OCI-M1 (cell line): ENCODE results near the gene EDN1.
"Not testable (repeated sequence)": the region's sequence is repeated elsewhere in the genome, so short reads cannot be mapped to it uniquely, and the experiment has no call there.

Experiments
- DNase-seq: peaks from one replicate; lab custom pipeline; 2025; lab: John Stamatoyannopoulos, UW

The EDN1 gene

GRCh38 chr6:12294851-12295536 lies 4.8 kb downstream of the EDN1 start:
- DNase-seq, result no peak

DNA sequence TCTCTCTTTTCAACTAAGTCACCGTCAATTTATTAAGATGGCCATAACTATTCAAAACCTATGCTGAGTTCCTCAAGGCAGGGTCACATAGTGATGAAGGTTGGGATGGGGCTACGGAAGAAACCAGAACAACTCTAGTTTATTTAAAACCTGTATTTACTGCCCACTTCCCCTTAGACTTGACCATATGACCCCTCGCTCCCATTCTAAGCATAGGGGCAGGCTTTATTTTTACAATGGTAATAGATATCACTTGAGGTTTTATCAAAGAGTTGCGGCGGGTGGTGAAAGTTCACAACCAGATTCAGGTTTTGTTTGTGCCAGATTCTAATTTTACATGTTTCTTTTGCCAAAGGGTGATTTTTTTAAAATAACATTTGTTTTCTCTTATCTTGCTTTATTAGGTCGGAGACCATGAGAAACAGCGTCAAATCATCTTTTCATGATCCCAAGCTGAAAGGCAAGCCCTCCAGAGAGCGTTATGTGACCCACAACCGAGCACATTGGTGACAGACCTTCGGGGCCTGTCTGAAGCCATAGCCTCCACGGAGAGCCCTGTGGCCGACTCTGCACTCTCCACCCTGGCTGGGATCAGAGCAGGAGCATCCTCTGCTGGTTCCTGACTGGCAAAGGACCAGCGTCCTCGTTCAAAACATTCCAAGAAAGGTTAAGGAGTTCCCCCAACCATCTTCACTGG lies 5.5 kb downstream of the EDN1 start:
- DNase-seq, result no peak

DNA sequence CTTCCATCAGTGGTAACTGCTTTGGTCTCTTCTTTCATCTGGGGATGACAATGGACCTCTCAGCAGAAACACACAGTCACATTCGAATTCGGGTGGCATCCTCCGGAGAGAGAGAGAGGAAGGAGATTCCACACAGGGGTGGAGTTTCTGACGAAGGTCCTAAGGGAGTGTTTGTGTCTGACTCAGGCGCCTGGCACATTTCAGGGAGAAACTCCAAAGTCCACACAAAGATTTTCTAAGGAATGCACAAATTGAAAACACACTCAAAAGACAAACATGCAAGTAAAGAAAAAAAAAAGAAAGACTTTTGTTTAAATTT lies 6.1 kb downstream of the EDN1 start:
- no peak for DNase-seq

GRCh38 chr6:12296604-12297003 lies 6.4 kb downstream of the EDN1 start:
- no peak for DNase-seq

GRCh38 chr6:12297363-12298016 lies 7.3 kb downstream of the EDN1 start:
- DNase-seq, result no peak

- DNase-seq, result no peak
Measured at GRCh38 chr6:12298017-12298978, 8.1 kb downstream of the EDN1 start.

GRCh38 chr6:12298995-12299394 lies 8.8 kb downstream of the EDN1 start:
- DNase-seq, result no peak

- DNase-seq, result no peak
Measured at GRCh38 chr6:12301018-12301417, 10.9 kb downstream of the EDN1 start.

- DNase-seq, result no peak
Measured at GRCh38 chr6:12304487-12304886, 14.3 kb downstream of the EDN1 start.

- no peak for DNase-seq
Measured at GRCh38 chr6:12309070-12309469, 18.9 kb downstream of the EDN1 start.

GRCh38 chr6:12311106-12311505 lies 20.9 kb downstream of the EDN1 start:
- DNase-seq, result no peak

DNA sequence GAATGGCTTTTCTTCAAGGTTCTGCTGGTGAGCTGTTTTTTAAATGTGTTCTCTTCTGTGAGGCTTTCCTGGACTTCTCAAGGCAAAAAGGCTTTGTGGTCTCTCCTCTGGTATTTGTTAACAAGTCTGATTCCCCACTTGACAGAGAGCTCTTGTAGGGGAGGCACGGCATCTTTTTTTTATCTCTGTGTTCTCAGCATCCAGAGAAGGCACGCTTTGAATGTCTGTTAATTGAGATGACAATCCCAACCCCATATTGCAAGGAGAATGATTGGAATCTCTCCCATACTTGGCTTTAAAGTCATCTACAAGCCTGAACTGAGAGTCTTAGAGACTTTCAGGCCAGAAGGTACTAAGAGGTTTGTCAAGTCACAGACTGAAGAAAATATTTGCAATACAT lies 22.6 kb downstream of the EDN1 start:
- DNase-seq, result no peak

DNA sequence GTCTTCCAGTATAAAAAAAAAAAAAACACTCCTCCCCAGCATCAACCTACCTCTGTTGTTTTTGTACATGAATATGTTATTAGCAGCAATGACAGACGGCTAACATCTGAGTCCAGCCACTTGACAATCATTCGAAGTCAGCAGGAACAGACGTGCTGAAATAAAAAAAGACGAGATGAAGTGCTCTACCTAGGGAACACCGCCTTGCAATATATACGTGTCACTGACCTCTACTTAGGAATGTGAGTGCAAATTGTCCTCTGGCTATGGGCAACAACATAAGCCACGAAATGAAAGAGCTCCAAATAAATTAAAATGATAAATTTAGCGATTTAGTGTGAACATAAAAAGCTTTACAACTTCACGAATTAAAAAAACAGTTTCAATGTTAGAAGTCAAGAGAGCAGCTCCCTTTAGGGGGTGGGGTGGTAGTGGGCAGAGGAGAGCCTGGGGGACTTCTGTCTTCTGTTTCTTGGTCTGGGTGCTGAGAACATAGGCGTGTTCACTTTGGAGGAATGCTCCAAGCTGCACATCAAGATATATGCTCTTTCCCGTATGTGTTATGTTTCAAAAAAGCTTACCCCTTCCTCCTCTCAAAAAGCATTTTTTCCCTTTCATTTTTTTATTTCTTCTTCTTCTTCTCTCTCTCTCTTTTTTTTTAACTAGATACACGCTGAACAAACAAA lies 23.3 kb downstream of the EDN1 start:
- no peak for DNase-seq

GRCh38 chr6:12313992-12314589 lies 23.9 kb downstream of the EDN1 start:
- DNase-seq, result no peak

DNA sequence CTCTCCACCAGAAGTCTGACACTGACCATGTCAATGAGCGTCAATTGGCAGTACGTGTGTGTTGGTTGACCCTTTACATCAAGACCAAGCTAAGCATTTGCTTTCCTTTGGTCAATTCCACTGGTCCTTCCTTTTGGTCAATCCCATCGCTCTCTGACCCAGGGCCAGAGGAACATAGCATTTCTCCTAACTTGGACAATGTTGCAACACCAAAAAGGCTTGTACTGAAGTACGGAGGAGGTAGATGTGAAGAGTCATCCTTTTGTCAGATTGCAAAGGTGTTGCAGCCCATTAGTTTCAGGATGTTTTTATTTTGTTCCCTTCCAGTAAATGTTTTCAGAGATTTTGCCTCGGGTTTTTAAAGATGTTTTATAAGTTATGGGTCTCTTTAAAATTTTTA lies 24.6 kb downstream of the EDN1 start:
- DNase-seq, result no peak

- DNase-seq, result no peak
Measured at GRCh38 chr6:12315292-12316081, 25.3 kb downstream of the EDN1 start.

DNA sequence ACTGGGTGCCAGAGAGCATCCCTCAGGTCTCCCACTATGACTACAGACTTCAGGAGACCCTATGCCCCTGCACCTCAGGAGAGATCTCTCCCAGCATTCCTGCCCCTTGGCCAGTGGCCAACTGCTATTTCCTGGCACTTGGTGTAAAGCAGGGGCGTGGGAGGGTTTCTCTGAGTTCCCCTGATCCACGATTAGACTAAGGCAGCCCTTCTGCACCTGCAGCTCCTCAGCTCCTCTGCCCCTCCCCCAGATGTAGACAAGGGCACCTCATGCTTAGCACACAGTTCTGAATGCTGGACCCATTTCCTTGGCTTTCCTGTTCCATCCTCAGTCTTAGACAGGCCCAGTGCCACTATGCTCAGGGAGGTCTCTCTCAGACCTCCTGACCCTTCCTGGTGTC lies 28.6 kb downstream of the EDN1 start:
- no peak for DNase-seq

GRCh38 chr6:12320074-12320473 lies 29.9 kb downstream of the EDN1 start:
- DNase-seq, result not testable (repeated sequence)

GRCh38 chr6:12324099-12324498 lies 33.9 kb downstream of the EDN1 start:
- no peak for DNase-seq

GRCh38 chr6:12324748-12325147 lies 34.6 kb downstream of the EDN1 start:
- DNase-seq, result no peak

DNA sequence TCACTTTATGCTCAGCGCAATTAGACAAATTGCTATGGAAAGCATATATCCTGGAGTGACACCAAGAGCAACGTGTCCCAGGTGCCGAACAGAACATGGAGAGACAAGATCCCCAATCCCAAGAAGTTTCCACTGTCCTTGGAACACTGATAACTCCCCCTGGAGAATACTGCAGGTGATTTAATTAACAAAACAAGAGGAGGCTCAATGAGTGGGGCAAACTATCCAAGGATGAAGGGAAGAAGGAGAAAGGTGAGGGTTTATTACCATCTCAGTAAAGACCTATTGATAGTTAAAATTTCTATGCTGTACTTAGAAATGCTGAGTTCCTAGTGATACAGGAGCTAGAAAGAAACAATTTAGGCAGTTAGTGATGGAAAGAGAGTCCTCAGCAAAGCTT lies 35.7 kb downstream of the EDN1 start:
- no peak for DNase-seq
